Measurements from ENCODE around the gene HTT. TPM values are rescaled to one million over a fixed set of nuclear protein-coding genes. Genes with fewer than 3 reads are reported as not detected.

HTT gene
- total and polyA plus RNA-seq, 2 of the 13 experiments (the other 11 are each of a cell fraction or from before 2014, with no cell fraction given) = 17.5 to 19.5 TPM

- H3K9ac ChIP-seq (ENCODE audit: insufficient read depth, low read depth, low read length) = no peak overlapping the region
- POLR2A ChIA-PET = no interaction called here
- H3K4me3 ChIP-seq (replicated peaks in 1 of 3; ENCODE audit: insufficient read depth in 1 of 3, low read depth in 2 of 3, low read length in 3 of 3) = no peak overlapping the region
- peaks cover 40 to 71% of the 10 kb centered on the region in 2 experiments for H3K36me3 ChIP-seq (replicated peaks in 1 of 2; ENCODE audit: control insufficient read depth in 1 of 2, insufficient read depth in 2 of 2, low read length in 2 of 2)
- ATAC-seq (no peak), FAIRE-seq (no peak), DNase-seq (ENCODE audit: low spot score) (no peak)
- no TSS peak for BruUV-seq (replicated peaks)
- no peak overlapping the region for H3K4me2 ChIP-seq (ENCODE audit: low read depth, low read length)
- no peaks in the 10 kb centered on the region for H3K9me3 ChIP-seq (ENCODE audit: low read length)
- 97% methylated on average over 17 of the region's 21 CpGs for WGBS (ENCODE audit: low lambda C conversion rate)
- no peaks in the 10 kb centered on the region for H4K20me1 ChIP-seq (ENCODE audit: insufficient read depth, low read length)
- peaks cover 17% of the 10 kb centered on the region for H3K4me1 ChIP-seq (ENCODE audit: insufficient read depth, low read length)
- H3K27me3 ChIP-seq (ENCODE audit: control insufficient read depth in 1 of 2, insufficient read depth in 2 of 2, low read length in 2 of 2) = no peaks in the 10 kb centered on the region
- no peaks in the 10 kb centered on the region for H3K79me2 ChIP-seq (ENCODE audit: insufficient read depth, low read length)
- CTCF ChIA-PET (ENCODE audit: low intra/inter-chr PET ratio, low total read pairs) = no interaction called here
- H2AFZ ChIP-seq (ENCODE audit: low read length) = no peak overlapping the region
- in situ Hi-C loops (cut with HindIII; ENCODE audit: extremely low pct_ligation_motif_present, low pct_unique_long_range_greater_than_20kb) (no loop called here), intact Hi-C loops (cut with micrococcal nuclease; ENCODE audit: unreplicated experiment) (no loop called here)
- no peak overlapping the region for H3K27ac ChIP-seq (ENCODE audit: extremely low read length, insufficient read depth, low read length)
- TF ChIP-seq ZFP36L2 (CRISPR knock-in tag; IDR thresholded peaks at IDR 0.05) (no peak), PBX2 (CRISPR knock-in tag; IDR thresholded peaks at IDR 0.05) (no peak), ZBTB14 (CRISPR knock-in tag; IDR thresholded peaks at IDR 0.05) (no peak), ZNF275 (CRISPR knock-in tag; IDR thresholded peaks at IDR 0.05; ENCODE audit: borderline replicate concordance) (no peak), GPN1 (CRISPR knock-in tag; IDR thresholded peaks at IDR 0.05; ENCODE audit: borderline replicate concordance) (no peak), ZNF576 (CRISPR knock-in tag; IDR thresholded peaks at IDR 0.05) (no peak), TCF12 (IDR thresholded peaks at IDR 0.05) (no peak), TCF12 (CRISPR knock-in tag; IDR thresholded peaks at IDR 0.05) (no peak), KIAA2018 (CRISPR knock-in tag; IDR thresholded peaks at IDR 0.05; ENCODE audit: borderline replicate concordance) (no peak), CBX2 (IDR thresholded peaks at IDR 0.05; ENCODE audit: low read depth, low read length) (no peak), CBX2 (CRISPR knock-in tag; IDR thresholded peaks at IDR 0.05; ENCODE audit: low read depth) (no peak), TAF1 (CRISPR knock-in tag; IDR thresholded peaks at IDR 0.05) (no peak)
These were observed 159.1 kb downstream of the HTT start for GRCh38 chr4:3233391-3234071.

Data from HepG2 (cell line).